Uterus (tissue), 4 donors: ENCODE measurements around the gene SPON1. TPM values are rescaled to one million over a fixed set of nuclear protein-coding genes. Genes with fewer than 3 reads are reported as not detected.

Source experiments
- DNase-seq, 2 donors: peaks; one replicate each; pipeline ENCODE4 v3.0.0-alpha.2; 2019 to 2020
- H3K27ac ChIP-seq, 2 donors: fragments of 200-600 bp; sonication (generic); 1 replicate in 1 of 2; 2 replicates in 1 of 2; pipeline ENCODE4 v1.5.1; 2016 to 2018
- H3K27me3 ChIP-seq, 2 donors: fragments of 200-600 bp; sonication (generic); one replicate each; pipeline ENCODE4 v1.5.1; 2018 to 2019; ENCODE audit warnings: control low read depth in 1 of 2
- H3K36me3 ChIP-seq, 2 donors: fragments of 200-600 bp; sonication (generic); one replicate each; pipeline ENCODE4 v1.5.1; 2019; ENCODE audit warnings: control low read depth in 1 of 2
- H3K4me1 ChIP-seq, 2 donors: fragments of 200-600 bp; sonication (generic); one replicate each; pipeline ENCODE4 v1.5.1; 2018 to 2019; ENCODE audit warnings: control low read depth in 1 of 2
- H3K4me3 ChIP-seq, 2 donors: fragments of 200-600 bp; sonication (generic); 1 replicate in 1 of 2; 2 replicates in 1 of 2; pipeline ENCODE4 v1.5.1; 2018 to 2019; ENCODE audit warnings: mild to moderate bottlenecking in 1 of 2
- H3K9me3 ChIP-seq, 2 donors: fragments of 200-600 bp; sonication (generic); one replicate each; pipeline ENCODE4 v1.5.1; 2019; ENCODE audit warnings: control low read depth in 1 of 2
- POLR2A ChIP-seq, 2 donors: fragments of 450-650 bp; IDR thresholded peaks; one replicate each; pipeline ENCODE4 v1.6.1; 2016; ENCODE audit warnings: antibody characterized with exemption in 2 of 2, mild to moderate bottlenecking in 1 of 2, moderate library complexity in 1 of 2
- intact Hi-C: fragments of 100-400 bp; cut with DNase I; formaldehyde crosslinking; loops from one replicate; pipeline ENCODE4 v1.15.1; 2023; ENCODE audit warnings: low total_unique reads
- total RNA-seq, 4 donors: library from RNA; depleted of rRNA in 3 of 4; stranded (reverse); fragments of >200 nt in 3 of 4; gene quantifications; one replicate each; pipeline versions ENCODE4 v1.1.0 to v1.2.4, GENCODE V29; 2014 to 2023
- TF ChIP-seq, protein P1 (sequence below), 4 experiments: fragments of 200-600 bp in 2 of 4; fragments of 450-650 bp in 2 of 4; sonication (generic) in 2 of 4; IDR thresholded peaks; one replicate each; pipeline ENCODE4 v1.5.1; 2016 to 2019; ENCODE audit warnings: antibody characterized with exemption in 4 of 4, mild to moderate bottlenecking in 2 of 4, moderate library complexity in 1 of 4
- donor health status: DM: yes; HTN: yes; CAD: no.

SPON1 gene
- total RNA-seq, 4 donors from 2014 or later = 18.8 to 139 (median 28.8) TPM

- H3K36me3 ChIP-seq = no peaks in the 10 kb centered on the region
- H3K4me3 ChIP-seq = no peak overlapping the region
- H3K9me3 ChIP-seq = no peaks in the 10 kb centered on the region
- H3K27me3 ChIP-seq = no peaks in the 10 kb centered on the region
- no peaks in the 10 kb centered on the region for H3K4me1 ChIP-seq
- intact Hi-C loops = no loop called here
- TF ChIP-seq POLR2A (IDR thresholded peaks at IDR 0.05) = no peak
- TF ChIP-seq, protein P1, sequence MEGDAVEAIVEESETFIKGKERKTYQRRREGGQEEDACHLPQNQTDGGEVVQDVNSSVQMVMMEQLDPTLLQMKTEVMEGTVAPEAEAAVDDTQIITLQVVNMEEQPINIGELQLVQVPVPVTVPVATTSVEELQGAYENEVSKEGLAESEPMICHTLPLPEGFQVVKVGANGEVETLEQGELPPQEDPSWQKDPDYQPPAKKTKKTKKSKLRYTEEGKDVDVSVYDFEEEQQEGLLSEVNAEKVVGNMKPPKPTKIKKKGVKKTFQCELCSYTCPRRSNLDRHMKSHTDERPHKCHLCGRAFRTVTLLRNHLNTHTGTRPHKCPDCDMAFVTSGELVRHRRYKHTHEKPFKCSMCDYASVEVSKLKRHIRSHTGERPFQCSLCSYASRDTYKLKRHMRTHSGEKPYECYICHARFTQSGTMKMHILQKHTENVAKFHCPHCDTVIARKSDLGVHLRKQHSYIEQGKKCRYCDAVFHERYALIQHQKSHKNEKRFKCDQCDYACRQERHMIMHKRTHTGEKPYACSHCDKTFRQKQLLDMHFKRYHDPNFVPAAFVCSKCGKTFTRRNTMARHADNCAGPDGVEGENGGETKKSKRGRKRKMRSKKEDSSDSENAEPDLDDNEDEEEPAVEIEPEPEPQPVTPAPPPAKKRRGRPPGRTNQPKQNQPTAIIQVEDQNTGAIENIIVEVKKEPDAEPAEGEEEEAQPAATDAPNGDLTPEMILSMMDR (IDR thresholded peaks at IDR 0.05) = no peak
- no peak overlapping the region for H3K27ac ChIP-seq
- no peak for DNase-seq
Measured at GRCh38 chr11:14232652-14233051, 270.1 kb downstream of the SPON1 start.

DNA sequence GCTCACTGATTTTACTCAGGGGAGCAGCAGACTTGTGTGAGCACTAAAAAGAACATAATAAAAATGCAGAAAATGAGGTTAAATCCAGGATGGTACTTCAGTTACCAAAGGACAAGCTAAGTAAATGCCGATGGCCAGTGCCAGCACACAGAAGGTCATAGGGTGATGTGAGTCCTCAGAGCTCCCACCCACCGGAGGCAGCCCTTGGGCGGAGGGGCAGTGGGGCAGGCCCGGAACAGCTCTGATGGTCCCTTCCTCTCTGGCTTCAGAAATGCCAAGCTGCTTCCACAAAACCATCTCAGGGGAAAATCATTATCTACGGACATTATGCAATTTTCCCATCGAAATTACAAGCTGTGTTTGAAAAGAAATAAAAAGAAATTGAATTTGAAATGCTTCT lies 271.9 kb downstream of the SPON1 start:
- H3K9me3 ChIP-seq = no peaks in the 10 kb centered on the region
- no peak overlapping the region for H3K27ac ChIP-seq
- H3K4me3 ChIP-seq = no peak overlapping the region
- H3K4me1 ChIP-seq = no peaks in the 10 kb centered on the region
- no peak for DNase-seq
- no peaks in the 10 kb centered on the region for H3K36me3 ChIP-seq
- intact Hi-C loops = no loop called here
- TF ChIP-seq, protein P1 (IDR thresholded peaks at IDR 0.05) = no peak
- no peak for TF ChIP-seq POLR2A (IDR thresholded peaks at IDR 0.05)
- H3K27me3 ChIP-seq = no peaks in the 10 kb centered on the region

GRCh38 chr11:14235701-14236100 lies 273.2 kb downstream of the SPON1 start:
- no peak overlapping the region for H3K27ac ChIP-seq
- H3K9me3 ChIP-seq = no peaks in the 10 kb centered on the region
- H3K27me3 ChIP-seq = no peaks in the 10 kb centered on the region
- TF ChIP-seq, protein P1 (IDR thresholded peaks at IDR 0.05) = no peak
- TF ChIP-seq POLR2A (IDR thresholded peaks at IDR 0.05) = no peak
- no peaks in the 10 kb centered on the region for H3K4me1 ChIP-seq
- H3K4me3 ChIP-seq = no peak overlapping the region
- DNase-seq = no peak
- intact Hi-C loops = no loop called here
- H3K36me3 ChIP-seq = no peaks in the 10 kb centered on the region

GRCh38 chr11:14237444-14237961 lies 275.0 kb downstream of the SPON1 start:
- intact Hi-C loops = no loop called here
- no peak for DNase-seq
- H3K36me3 ChIP-seq = no peaks in the 10 kb centered on the region
- H3K4me1 ChIP-seq = no peaks in the 10 kb centered on the region
- H3K27me3 ChIP-seq = no peaks in the 10 kb centered on the region
- H3K4me3 ChIP-seq = no peak overlapping the region
- H3K27ac ChIP-seq = no peak overlapping the region
- TF ChIP-seq POLR2A (IDR thresholded peaks at IDR 0.05) = no peak
- TF ChIP-seq, protein P1 (IDR thresholded peaks at IDR 0.05) = no peak
- no peaks in the 10 kb centered on the region for H3K9me3 ChIP-seq

DNA sequence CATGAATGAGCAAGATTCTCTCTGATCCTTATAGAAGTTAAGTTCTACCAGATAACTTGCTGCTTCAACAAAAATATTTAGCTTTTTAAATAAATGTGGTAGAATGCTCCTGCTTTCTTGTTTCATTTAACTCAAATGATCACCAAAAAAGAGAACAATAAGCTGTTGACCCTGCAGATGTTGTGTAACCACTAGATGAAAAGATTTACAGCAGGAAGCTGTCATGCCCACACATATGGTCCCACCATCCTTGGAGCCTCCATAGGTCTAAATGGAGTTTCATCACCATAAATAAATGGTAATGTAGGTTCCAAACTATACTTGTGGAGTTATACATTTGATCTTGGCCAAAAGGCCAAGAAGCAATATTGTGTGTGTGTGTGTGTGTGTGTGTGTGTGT lies 277.7 kb downstream of the SPON1 start:
- TF ChIP-seq POLR2A (IDR thresholded peaks at IDR 0.05) = no peak
- TF ChIP-seq, protein P1 (IDR thresholded peaks at IDR 0.05) = no peak
- DNase-seq = no peak
- Histone ChIP-seq H3K4me1 (no peaks in the 10 kb centered on the region), H3K4me3 (no peak overlapping the region), H3K9me3 (no peaks in the 10 kb centered on the region), H3K36me3 (no peaks in the 10 kb centered on the region), H3K27ac (no peak overlapping the region), H3K27me3 (no peaks in the 10 kb centered on the region)
- intact Hi-C loops = no loop called here
